Body of pancreas (tissue), 4 donors: ENCODE results near the gene TMEM94.

ENCODE experiments used
- POLR2A ChIP-seq, 3 donors: fragments of 450-650 bp; IDR thresholded peaks; one replicate each; pipeline ENCODE4 v1.6.1; 2016; ENCODE audit warnings: antibody characterized with exemption in 3 of 3, mild to moderate bottlenecking in 2 of 3
- TF ChIP-seq, protein P1 (sequence below), 7 experiments: fragments of 450-650 bp in 4 of 7; fragments of 200-600 bp in 3 of 7; sonication (generic) in 3 of 7; IDR thresholded peaks; one replicate each; pipeline ENCODE4 v1.5.1; 2016 to 2019; ENCODE audit warnings: antibody characterized with exemption in 7 of 7

DNA sequence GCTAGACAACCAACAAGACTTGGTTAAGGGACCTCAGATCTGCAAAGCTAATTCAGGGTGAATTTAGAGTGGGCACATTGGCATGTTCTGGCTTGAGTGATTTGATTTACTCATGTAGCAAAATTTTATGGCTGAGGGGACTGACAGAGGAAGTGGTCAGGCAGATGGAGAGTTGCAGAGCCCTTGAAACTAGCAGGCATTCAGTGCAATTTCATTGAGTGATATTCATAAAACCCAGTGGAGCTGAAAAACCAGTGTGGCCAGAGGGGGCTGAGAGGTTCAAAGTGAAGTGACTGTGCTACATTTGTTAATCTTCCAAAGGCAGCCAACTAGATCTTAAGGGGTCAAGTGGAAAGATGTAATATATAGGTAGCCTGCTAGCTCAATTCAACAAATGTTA, 2.2 kb upstream of the TMEM94 start:
- TF ChIP-seq, protein P1, sequence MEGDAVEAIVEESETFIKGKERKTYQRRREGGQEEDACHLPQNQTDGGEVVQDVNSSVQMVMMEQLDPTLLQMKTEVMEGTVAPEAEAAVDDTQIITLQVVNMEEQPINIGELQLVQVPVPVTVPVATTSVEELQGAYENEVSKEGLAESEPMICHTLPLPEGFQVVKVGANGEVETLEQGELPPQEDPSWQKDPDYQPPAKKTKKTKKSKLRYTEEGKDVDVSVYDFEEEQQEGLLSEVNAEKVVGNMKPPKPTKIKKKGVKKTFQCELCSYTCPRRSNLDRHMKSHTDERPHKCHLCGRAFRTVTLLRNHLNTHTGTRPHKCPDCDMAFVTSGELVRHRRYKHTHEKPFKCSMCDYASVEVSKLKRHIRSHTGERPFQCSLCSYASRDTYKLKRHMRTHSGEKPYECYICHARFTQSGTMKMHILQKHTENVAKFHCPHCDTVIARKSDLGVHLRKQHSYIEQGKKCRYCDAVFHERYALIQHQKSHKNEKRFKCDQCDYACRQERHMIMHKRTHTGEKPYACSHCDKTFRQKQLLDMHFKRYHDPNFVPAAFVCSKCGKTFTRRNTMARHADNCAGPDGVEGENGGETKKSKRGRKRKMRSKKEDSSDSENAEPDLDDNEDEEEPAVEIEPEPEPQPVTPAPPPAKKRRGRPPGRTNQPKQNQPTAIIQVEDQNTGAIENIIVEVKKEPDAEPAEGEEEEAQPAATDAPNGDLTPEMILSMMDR (IDR thresholded peaks at IDR 0.05) = no peak
- TF ChIP-seq POLR2A (IDR thresholded peaks at IDR 0.05) = no peak
